ENCODE measurements around the gene SEMA3B.
A peak's percentile ranks its signal among the peaks of the same experiment; 100 is the strongest.
"Not testable (repeated sequence)": the region's sequence is repeated elsewhere in the genome, so short reads cannot be mapped to it uniquely, and the experiment has no call there.

The SEMA3B gene

GRCh38 chr3:50268703-50269451 lies at the start of gene SEMA3B:
Gene SEMA3B (plus strand): TSS chr3:50269147. CDS start chr3:50269241, 94 bp downstream.
- DNase-seq (ENCODE audit: low read depth in 2 of 2) = no peak

GRCh38 chr3:50219285-50219684 lies 49.7 kb upstream of the SEMA3B start:
- no peak for DNase-seq (ENCODE audit: low read depth in 2 of 2)

- DNase-seq (ENCODE audit: low read depth in 2 of 2) = no peak
Observed at GRCh38 chr3:50220109-50220508, 48.8 kb upstream of the SEMA3B start.

GRCh38 chr3:50221051-50221410 lies 47.9 kb upstream of the SEMA3B start:
- DNase-seq (ENCODE audit: low read depth in 2 of 2) = no peak

GRCh38 chr3:50221411-50222168 lies 47.4 kb upstream of the SEMA3B start:
- DNase-seq (ENCODE audit: low read depth in 2 of 2) = no peak

- DNase-seq (ENCODE audit: low read depth in 2 of 2) = no peak
Observed at GRCh38 chr3:50222169-50222528, 46.8 kb upstream of the SEMA3B start.

- no peak for DNase-seq (ENCODE audit: low read depth in 2 of 2)
Observed at GRCh38 chr3:50224639-50225038, 44.3 kb upstream of the SEMA3B start.

- no peak for DNase-seq (ENCODE audit: low read depth in 2 of 2)
Observed at GRCh38 chr3:50226888-50227389, 42.0 kb upstream of the SEMA3B start.

GRCh38 chr3:50227390-50228183 lies 41.4 kb upstream of the SEMA3B start:
- peak; percentile 82 to 85 for DNase-seq (ENCODE audit: low read depth in 2 of 2)

GRCh38 chr3:50228184-50228763 lies 40.7 kb upstream of the SEMA3B start:
- not testable (repeated sequence) for DNase-seq (ENCODE audit: low read depth in 2 of 2)

GRCh38 chr3:50229490-50229889 lies 39.5 kb upstream of the SEMA3B start:
- no peak for DNase-seq (ENCODE audit: low read depth in 2 of 2)

- no peak for DNase-seq (ENCODE audit: low read depth in 2 of 2)
Observed at GRCh38 chr3:50230104-50230793, 38.7 kb upstream of the SEMA3B start.

GRCh38 chr3:50230794-50231125 lies 38.2 kb upstream of the SEMA3B start:
- DNase-seq (ENCODE audit: low read depth in 2 of 2) = no peak

- DNase-seq (ENCODE audit: low read depth in 2 of 2) = no peak
Observed at GRCh38 chr3:50231581-50231980, 37.4 kb upstream of the SEMA3B start.

- DNase-seq (ENCODE audit: low read depth in 2 of 2) = no peak
Observed at GRCh38 chr3:50232303-50232702, 36.6 kb upstream of the SEMA3B start.

GRCh38 chr3:50233176-50233575 lies 35.8 kb upstream of the SEMA3B start:
- no peak for DNase-seq (ENCODE audit: low read depth in 2 of 2)

GRCh38 chr3:50235716-50236483 lies 33.0 kb upstream of the SEMA3B start, which contains the start of gene GNAI2:
Gene GNAI2 (plus strand): TSS chr3:50236204. CDS start chr3:50236336, 132 bp downstream.
- DNase-seq (ENCODE audit: low read depth in 2 of 2) = peak; percentile 97 to 98

- DNase-seq (ENCODE audit: low read depth in 2 of 2) = no peak
Observed at GRCh38 chr3:50236484-50237132, 32.3 kb upstream of the SEMA3B start.

GRCh38 chr3:50237133-50237651 lies 31.8 kb upstream of the SEMA3B start:
- no peak for DNase-seq (ENCODE audit: low read depth in 2 of 2)
